T-helper 22 cell (primary cell): ENCODE measurements around the gene PGLYRP2.

Experiments
- DNase-seq: peaks from one replicate; pipeline ENCODE4 v3.0.0-alpha.2; 2020; ENCODE audit warnings: low read depth

Gene PGLYRP2

DNA sequence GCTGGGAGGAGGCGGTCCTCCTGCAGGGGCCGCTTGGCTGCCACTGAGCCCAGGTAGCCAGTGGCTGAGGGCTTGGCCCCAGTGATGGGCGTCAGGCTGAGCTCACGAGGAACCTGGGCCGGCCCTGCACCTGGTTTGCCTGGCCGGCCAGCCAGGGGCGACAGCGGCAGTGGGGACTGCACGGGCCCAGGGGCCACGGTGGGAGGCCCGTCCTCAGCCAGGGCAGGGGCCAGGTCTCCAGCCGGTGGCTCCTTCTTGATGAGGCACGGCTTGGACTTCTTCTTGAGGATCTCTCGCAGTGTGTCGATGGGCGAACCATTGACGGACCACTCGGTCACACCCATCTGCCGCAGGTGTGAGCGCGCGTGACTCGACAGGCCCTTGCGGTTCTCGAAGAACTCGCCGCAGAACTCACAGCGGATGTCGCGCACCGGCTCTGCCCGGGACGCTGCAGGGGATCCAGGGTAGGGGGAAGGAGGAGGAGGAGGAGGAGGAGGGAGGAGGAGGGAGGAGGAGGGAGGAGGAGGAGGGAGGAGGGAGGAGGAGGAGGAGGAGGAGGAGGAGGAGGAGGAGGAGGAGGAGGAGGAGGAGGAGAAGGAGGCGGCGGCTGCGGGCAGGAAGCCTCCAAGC is 53.9 kb downstream of the PGLYRP2 start:
- DNase-seq = no peak

DNA sequence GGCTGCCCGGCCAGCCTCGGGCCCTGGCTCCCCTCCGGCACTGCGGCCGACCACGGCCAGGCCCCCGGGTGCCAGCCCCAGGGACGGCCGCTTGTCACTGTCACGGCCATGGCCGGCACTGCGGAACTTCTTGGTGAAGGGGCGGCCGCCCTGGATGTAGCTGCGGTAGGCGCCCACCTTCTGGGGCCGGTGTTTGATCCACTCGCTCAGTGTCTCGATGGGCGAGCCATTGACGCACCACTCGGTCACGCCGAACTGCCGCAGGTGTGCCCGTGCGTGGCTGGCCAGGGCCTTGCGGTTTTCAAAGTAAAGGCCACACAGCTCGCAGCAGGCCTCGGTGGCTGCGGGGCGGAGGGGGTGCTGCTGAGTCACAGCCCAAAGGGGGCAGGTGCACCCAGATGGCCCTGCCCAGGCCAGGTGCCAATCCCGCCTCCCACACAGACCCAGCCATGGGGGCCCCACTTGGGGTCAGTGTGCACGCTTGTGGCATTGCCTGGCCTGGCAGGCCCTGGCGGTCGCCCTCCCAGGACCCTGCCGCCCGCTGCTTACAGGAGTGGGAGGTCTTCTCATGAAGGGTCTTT is 54.5 kb downstream of the PGLYRP2 start:
- DNase-seq = no peak

DNA sequence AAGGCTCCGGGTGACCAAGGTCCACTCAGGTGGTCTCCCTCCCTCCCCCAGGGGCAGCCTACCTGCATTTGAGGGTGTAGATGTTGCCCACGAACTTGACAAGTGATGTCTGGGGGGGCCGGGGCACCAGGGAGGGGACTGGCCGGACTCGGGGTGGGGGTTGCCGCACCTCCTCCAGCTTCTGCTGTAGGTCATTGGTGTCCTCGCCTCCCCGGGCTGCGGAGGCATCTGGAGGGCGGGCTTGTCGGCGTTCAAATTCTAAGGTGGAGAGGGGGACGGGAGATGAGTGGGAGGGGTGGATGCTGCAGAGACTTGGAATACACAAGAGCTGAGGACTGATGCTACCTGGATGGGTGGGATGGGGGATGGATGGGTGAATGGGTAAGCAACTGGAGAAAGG is 55.2 kb downstream of the PGLYRP2 start:
- DNase-seq = no peak

DNA sequence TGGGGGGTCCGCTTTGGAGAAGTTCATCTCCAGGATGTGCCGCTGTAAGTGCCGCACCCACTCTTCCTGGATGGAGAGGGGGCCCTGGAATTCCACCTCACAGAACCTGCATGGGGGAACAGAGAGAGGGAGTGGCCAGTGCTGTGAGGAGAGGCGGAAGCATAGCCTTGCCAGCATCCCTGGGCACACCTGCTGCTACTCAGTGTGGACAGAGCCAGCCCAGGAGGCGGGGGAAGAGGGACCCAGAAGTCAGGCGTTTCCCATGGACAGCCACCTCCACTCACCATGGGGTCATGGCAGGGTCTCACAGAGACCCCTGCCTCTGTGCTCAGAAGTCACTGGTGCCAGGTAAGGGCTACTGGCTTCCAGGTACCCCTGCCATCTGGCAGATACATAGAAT is 56.2 kb downstream of the PGLYRP2 start:
- no peak for DNase-seq

DNA sequence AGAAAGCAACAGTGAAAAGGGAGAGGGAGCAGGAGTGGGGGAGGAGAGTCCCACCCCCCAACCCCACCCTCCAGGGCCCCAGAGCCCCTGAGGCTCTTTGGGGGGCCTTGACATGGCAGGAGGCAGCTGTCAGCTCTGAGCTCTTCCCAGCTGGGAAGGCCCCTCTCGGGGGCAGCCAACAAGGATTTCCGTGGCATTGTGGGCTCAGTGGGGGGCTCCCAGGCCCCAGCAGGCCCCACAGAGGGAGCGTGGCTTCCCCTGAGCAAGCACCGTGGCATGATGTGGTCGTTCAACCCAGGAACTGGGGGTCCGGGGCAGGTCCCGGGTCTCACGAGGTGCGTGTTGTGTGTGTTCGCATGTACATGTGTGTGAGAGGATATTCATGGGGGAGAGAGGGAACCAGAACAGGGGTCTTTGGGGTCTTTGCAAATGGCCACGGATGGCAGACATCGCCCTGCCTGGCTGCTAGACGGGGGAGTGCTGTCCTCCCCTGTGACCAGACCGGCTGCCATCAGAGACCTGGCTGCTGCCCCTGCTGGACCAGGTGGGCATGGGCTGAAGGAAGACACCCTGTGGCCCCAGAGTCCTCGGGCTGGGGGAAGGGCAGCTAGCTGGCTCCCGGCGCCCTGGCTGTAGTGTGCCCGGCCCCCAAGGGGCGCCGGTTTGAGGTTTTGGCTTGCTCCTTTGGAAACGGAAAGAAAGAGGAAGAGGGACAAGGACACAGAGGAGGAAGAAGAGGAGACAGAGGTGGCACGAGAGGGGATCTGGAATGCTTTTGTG is 56.8 kb downstream of the PGLYRP2 start:
- no peak for DNase-seq

DNA sequence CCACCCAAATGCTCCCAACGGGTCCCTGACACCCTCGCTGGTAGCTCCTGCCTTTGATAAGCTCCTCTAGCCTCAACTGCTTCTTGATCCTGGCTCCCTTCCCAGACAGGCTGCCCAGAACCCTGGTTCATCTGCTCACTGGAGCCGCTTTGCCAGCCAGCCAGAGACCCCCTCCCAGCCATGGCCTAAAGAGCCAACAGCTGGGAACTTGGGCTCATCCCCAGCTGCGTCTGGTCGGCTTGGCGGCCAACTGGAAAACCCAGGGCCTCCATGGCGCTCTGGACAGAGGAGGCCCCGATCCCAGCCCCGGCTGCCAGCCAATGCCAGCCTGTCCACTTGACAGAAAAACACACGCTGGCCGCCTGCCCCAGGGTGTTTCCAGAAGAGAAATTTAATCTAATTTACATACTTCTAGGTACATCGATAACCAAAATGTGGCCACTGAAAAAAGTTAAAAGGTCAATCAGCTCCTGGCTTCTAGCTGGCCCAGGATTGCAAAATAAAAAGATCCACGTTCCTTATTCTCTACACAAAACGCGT is 57.5 kb downstream of the PGLYRP2 start:
- no peak for DNase-seq

DNA sequence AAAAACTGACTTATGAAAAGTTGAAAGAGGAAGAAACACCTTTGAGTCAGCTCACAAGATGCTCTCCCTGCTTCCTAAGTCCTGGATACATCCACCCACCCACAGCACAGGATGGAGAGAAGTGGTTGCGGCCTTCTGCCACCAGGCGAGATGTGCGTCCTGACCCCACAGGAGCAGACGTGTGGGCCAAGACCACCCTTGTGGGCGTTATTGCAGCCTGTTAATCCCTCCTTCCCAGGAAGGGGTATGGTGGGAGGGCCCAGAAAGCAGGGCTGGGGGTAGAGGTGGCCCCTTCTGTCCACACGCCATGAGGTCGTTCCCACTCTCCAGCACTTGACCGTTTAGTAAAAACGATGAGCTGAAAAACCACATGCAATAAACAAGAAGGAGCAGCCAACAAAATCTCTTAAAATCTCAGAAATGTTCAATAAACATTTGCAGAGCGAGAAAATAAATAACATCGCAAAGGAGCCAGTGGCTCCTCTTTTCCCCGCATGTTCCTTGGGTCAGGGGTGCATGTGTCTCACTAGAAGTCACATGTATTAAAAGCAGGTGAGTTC is 58.1 kb downstream of the PGLYRP2 start:
- no peak for DNase-seq

DNA sequence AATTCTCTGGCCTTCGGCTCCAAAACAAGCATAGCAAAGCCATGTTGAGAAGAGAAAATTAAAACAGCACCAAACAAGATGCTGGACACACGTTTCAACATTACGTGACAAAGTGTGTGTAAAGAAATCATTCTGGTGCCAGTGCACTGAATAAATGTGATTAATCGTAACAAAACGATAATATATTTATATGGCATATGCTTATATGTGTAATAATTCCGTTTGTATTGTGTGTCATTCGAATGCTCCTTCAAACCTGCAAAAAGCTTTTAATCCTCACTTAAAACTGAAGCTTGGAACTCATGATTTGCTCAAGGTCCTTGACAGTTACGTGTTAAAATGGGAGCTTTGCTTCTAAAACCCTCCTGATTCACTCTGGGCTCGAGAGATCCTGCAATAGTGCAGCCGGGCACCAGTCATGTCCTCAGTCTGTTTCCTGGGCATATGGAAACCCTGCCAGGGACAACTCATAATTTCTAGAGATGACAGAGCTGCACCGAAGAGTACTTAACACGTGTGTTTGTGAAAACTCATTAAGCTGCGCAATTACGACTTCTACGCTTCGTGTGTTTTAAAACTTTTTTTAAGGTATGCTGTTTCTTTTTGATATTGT is 59.8 kb downstream of the PGLYRP2 start:
- DNase-seq = no peak
